Loucy (cell line): ENCODE data around the gene MS4A18.

Experiments used
- EZH2phosphoT487 ChIP-seq: fragments of 200-600 bp; IDR thresholded peaks from 2 replicates; pipeline ENCODE4 v1.6.1; 2018; ENCODE audit warnings: antibody characterized with exemption, mild to moderate bottlenecking, moderate library complexity, borderline replicate concordance
- TF ChIP-seq, protein P1 (sequence below): fragments of 200-600 bp; sonication (generic); conservative IDR thresholded peaks from 2 replicates; pipeline ENCODE4 v1.5.1; 2014; ENCODE audit warnings: mild to moderate bottlenecking, antibody characterized with exemption, low read length

DNA sequence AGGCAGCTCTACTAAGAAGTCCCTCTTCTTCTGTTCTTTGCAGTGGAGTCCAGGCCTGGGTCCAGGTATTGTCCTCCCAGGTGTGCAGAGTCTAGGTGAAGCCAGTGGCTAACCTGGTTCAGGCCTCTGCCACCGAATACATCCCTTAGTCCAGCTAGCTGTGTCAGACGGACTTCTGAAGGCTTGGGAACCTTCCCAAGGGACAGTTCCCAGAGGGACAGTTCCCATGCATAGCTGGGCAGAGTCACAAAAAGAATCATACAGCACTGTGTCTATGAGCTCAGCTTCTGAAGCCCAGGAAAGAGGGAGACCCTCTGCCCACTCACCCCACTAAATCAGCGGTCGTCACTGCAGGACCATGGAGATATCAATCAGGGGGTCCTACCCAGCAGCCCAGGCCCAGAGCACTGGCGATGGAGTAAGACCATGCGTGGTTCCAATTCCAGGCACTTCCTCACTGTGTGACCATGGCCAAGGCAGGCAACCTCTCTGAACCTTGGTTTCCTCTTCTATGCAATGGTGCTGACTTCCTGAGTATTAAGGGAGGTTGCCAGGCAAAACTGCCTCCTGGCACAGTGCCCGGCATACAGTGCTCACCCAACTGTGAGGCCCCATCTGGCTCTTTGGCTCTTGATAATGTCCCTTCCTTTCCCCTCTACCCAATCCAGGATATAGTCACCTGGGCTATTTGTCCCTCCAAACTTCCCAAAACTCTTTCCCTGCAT is 64.0 kb downstream of the MS4A18 start:
- no peak for TF ChIP-seq EZH2phosphoT487
- TF ChIP-seq, protein P1, sequence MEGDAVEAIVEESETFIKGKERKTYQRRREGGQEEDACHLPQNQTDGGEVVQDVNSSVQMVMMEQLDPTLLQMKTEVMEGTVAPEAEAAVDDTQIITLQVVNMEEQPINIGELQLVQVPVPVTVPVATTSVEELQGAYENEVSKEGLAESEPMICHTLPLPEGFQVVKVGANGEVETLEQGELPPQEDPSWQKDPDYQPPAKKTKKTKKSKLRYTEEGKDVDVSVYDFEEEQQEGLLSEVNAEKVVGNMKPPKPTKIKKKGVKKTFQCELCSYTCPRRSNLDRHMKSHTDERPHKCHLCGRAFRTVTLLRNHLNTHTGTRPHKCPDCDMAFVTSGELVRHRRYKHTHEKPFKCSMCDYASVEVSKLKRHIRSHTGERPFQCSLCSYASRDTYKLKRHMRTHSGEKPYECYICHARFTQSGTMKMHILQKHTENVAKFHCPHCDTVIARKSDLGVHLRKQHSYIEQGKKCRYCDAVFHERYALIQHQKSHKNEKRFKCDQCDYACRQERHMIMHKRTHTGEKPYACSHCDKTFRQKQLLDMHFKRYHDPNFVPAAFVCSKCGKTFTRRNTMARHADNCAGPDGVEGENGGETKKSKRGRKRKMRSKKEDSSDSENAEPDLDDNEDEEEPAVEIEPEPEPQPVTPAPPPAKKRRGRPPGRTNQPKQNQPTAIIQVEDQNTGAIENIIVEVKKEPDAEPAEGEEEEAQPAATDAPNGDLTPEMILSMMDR, result no peak
